ENCODE data around the gene F12. TPM values are rescaled to one million over a fixed set of nuclear protein-coding genes. Genes with fewer than 3 reads are reported as not detected.

Gene F12
- polyA plus RNA-seq, 1 of the 3 experiments (the other 2 are of a cell fraction), result 4.3 TPM

DNA sequence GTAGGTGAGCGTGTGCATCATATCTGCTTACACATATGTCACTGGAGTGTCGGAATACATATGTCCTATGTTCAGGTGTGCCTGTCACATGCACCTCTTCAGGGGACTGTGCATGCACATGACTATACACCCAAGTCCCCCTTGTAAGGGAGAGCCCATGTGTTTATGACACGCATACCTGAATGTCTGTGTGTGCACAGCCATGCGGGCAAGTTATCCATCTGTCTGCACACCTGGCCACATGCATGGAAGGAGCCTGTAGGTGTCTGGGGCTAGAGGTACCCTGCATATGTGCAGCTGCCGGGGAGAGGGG, 52.3 kb downstream of the F12 start (continued):
- TF ChIP-seq CTCF (IDR thresholded peaks at IDR 0.05), result no peak
- TF ChIP-seq FOXJ3 (CRISPR knock-in tag; IDR thresholded peaks at IDR 0.05), result no peak
- no peak for TF ChIP-seq NRF1 (IDR thresholded peaks at IDR 0.05; ENCODE audit: low read depth, low read length)
- no peak for TF ChIP-seq USF1 (IDR thresholded peaks at IDR 0.05; ENCODE audit: borderline replicate concordance, low read depth)
- TF ChIP-seq, protein P1, sequence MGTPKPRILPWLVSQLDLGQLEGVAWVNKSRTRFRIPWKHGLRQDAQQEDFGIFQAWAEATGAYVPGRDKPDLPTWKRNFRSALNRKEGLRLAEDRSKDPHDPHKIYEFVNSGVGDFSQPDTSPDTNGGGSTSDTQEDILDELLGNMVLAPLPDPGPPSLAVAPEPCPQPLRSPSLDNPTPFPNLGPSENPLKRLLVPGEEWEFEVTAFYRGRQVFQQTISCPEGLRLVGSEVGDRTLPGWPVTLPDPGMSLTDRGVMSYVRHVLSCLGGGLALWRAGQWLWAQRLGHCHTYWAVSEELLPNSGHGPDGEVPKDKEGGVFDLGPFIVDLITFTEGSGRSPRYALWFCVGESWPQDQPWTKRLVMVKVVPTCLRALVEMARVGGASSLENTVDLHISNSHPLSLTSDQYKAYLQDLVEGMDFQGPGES (IDR thresholded peaks at IDR 0.05; ENCODE audit: low read depth, low read length), result no peak
- TF ChIP-seq YY1 (IDR thresholded peaks at IDR 0.05; ENCODE audit: low read depth), result no peak

- no peaks in the 10 kb centered on the region for H3K9me2 ChIP-seq
- H3K9me3 ChIP-seq, result no peaks in the 10 kb centered on the region
- WGBS (ENCODE audit: low lambda C conversion rate), result 72% methylated on average over 3 of the region's 3 CpGs
- H3K36me3 ChIP-seq (replicated peaks in 1 of 2; ENCODE audit: control insufficient read depth in 1 of 2, insufficient read depth in 2 of 2, low read length in 1 of 2), result no peaks in the 10 kb centered on the region
- no peak overlapping the region for H3K4me3 ChIP-seq (ENCODE audit: low read depth in 2 of 2, low read length in 1 of 2)
- no peak overlapping the region for H3K9ac ChIP-seq
- DNase-seq, result no peak
- ChIA-PET CTCF (interaction anchor here (1.4 to 3.3 kb wide), 3 partner anchors 10 to 39 kb away, joined by 5 to 14 read pairs (median 7); no protein-coding TSS in a partner anchor), POLR2A (no interaction called here)
- H3K27ac ChIP-seq (ENCODE audit: low read depth in 2 of 2, low read length in 1 of 2), result no peak overlapping the region
- H4K20me1 ChIP-seq (ENCODE audit: insufficient read depth), result no peaks in the 10 kb centered on the region
- no peak overlapping the region for H3K4me2 ChIP-seq
- H3F3A ChIP-seq (replicated peaks; ENCODE audit: insufficient read depth), result no peaks in the 10 kb centered on the region
- no peaks in the 10 kb centered on the region for H3K79me2 ChIP-seq (ENCODE audit: insufficient read depth)
- H2AFZ ChIP-seq (ENCODE audit: low read depth), result no peak overlapping the region
- no peaks in the 10 kb centered on the region for H3K27me3 ChIP-seq (ENCODE audit: insufficient read depth)
- H3K4me1 ChIP-seq (ENCODE audit: control insufficient read depth in 1 of 2, insufficient read depth in 2 of 2, low read depth in 1 of 2, low read length in 1 of 2), result peaks cover 0 to 10% of the 10 kb centered on the region in 2 experiments; a peak in 1 of 4 replicates
- TF ChIP-seq TEAD4 (IDR thresholded peaks at IDR 0.05; ENCODE audit: borderline replicate concordance, insufficient read depth) (no peak), ELF1 (IDR thresholded peaks at IDR 0.05) (no peak), GATA2 (CRISPR knock-in tag; IDR thresholded peaks at IDR 0.05) (no peak), POLR2AphosphoS5 (IDR thresholded peaks at IDR 0.05; ENCODE audit: low read depth, low read length) (no peak), NRF1 (IDR thresholded peaks at IDR 0.05; ENCODE audit: low read depth, low read length) (no peak), RXRA (IDR thresholded peaks at IDR 0.05; ENCODE audit: borderline replicate concordance, low read depth) (no peak), MEF2A (IDR thresholded peaks at IDR 0.05; ENCODE audit: borderline replicate concordance, low read depth) (no peak), YY1 (IDR thresholded peaks at IDR 0.05; ENCODE audit: low read depth) (no peak), ZBTB33 (IDR thresholded peaks at IDR 0.05; ENCODE audit: borderline replicate concordance, low read depth) (no peak), REST (IDR thresholded peaks at IDR 0.05; ENCODE audit: low read depth, low read length) (no peak), RAD21 (IDR thresholded peaks at IDR 0.05; ENCODE audit: low read length) (no peak), CTCF (IDR thresholded peaks at IDR 0.05) (no peak), NFIC (IDR thresholded peaks at IDR 0.05; ENCODE audit: borderline replicate concordance) (no peak), USF1 (IDR thresholded peaks at IDR 0.05; ENCODE audit: borderline replicate concordance, low read depth) (no peak)
- TF ChIP-seq, protein P1 (IDR thresholded peaks at IDR 0.05; ENCODE audit: low read depth, low read length), result no peak
These were observed 52.6 kb downstream of the F12 start for GRCh38 chr5:177356746-177357145.
